Left ventricle myocardium inferior (tissue), 1 donor: Measurements from ENCODE around the gene KCNJ15. TPM values are rescaled to one million over a fixed set of nuclear protein-coding genes. Genes with fewer than 3 reads are reported as not detected.

Source experiments
- DNase-seq: peaks from one replicate; pipeline ENCODE4 v3.0.0-alpha.2; 2020
- H3K27ac ChIP-seq: fragments of 200-600 bp; replicated peaks from 2 replicates; pipeline ENCODE4 v1.8.0; 2021
- H3K27me3 ChIP-seq: fragments of 200-600 bp; 2 replicates; pipeline ENCODE4 v1.8.0; 2021; ENCODE audit warnings: low read depth
- H3K36me3 ChIP-seq: fragments of 200-600 bp; 2 replicates; pipeline ENCODE4 v1.8.0; 2021
- H3K4me1 ChIP-seq: fragments of 200-600 bp; 2 replicates; pipeline ENCODE4 v1.8.0; 2021
- H3K4me3 ChIP-seq: fragments of 200-600 bp; 2 replicates; pipeline ENCODE4 v1.8.0; 2021; ENCODE audit warnings: mild to moderate bottlenecking, moderate library complexity
- H3K9me3 ChIP-seq: fragments of 200-600 bp; replicated peaks from 2 replicates; pipeline ENCODE4 v1.8.0; 2021
- intact Hi-C: fragments of 100-400 bp; cut with micrococcal nuclease; formaldehyde crosslinking; loops from one replicate; pipeline ENCODE4 v1.11.0; 2022
- total RNA-seq: library from RNA; stranded (reverse); fragmentation: NEBNext Ultra II Directional; extraction: Animal tissue kit (Norgen Biotek cat#: 25700); gene quantifications from one replicate; pipeline ENCODE4 v1.2.1, GENCODE V29; 2021
- TF ChIP-seq, protein P1 (sequence below): fragments of 200-600 bp; IDR thresholded peaks from 2 replicates; pipeline ENCODE4 v1.8.0; 2021; ENCODE audit warnings: antibody characterized with exemption, mild to moderate bottlenecking, borderline replicate concordance
- donor health status: DM: no; HTN: yes; CAD: no; lungs with severe emphysema.

Gene KCNJ15
- total RNA-seq, 1 donor from 2014 or later = 0.30 TPM

DNA sequence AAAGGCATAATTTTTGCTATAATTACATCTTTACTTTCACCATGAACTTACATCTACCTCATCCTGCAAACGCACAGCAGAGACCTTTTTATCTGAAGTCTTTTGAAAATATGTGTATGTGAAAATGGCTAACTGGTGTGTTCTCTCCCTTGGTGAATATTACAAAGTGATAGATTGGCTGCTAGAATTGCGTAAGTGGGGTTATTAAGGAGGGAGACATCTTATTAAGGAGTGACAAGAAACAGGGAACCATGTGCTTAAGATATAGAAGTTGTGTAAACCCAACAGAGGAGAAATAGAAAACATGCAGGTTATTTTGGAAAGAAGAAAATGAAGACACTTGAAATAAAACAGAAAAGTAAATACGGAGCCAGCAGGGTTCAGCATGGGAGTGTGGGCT, 7.8 kb downstream of the KCNJ15 start:
- Histone ChIP-seq H3K27ac (no peak overlapping the region), H3K36me3 (no peaks in the 10 kb centered on the region), H3K27me3 (no peaks in the 10 kb centered on the region), H3K4me1 (no peaks in the 10 kb centered on the region), H3K9me3 (no peaks in the 10 kb centered on the region), H3K4me3 (no peak overlapping the region)
- DNase-seq = no peak
- TF ChIP-seq, protein P1, sequence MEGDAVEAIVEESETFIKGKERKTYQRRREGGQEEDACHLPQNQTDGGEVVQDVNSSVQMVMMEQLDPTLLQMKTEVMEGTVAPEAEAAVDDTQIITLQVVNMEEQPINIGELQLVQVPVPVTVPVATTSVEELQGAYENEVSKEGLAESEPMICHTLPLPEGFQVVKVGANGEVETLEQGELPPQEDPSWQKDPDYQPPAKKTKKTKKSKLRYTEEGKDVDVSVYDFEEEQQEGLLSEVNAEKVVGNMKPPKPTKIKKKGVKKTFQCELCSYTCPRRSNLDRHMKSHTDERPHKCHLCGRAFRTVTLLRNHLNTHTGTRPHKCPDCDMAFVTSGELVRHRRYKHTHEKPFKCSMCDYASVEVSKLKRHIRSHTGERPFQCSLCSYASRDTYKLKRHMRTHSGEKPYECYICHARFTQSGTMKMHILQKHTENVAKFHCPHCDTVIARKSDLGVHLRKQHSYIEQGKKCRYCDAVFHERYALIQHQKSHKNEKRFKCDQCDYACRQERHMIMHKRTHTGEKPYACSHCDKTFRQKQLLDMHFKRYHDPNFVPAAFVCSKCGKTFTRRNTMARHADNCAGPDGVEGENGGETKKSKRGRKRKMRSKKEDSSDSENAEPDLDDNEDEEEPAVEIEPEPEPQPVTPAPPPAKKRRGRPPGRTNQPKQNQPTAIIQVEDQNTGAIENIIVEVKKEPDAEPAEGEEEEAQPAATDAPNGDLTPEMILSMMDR = no peak
- intact Hi-C loops = no loop called here

DNA sequence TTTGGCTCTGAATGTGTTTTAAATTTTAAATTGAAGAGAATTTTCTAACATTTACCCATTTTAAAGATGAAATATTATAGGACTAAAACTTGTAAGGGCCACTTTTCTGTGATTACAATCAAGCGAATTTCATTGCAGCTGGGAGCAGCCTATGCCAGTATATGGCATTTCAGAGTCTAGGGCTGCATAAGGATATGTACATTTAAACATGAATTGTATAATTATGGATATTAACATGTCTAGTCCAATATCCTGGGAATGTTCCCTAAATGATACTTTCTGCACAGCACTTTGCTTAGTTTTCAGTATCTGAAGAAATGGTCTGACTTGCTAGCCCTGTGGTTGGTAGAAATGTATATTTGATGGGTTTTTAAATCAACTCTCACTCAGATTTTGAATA, 8.4 kb downstream of the KCNJ15 start:
- Histone ChIP-seq H3K4me1 (no peaks in the 10 kb centered on the region), H3K9me3 (no peaks in the 10 kb centered on the region), H3K27ac (no peak overlapping the region), H3K36me3 (no peaks in the 10 kb centered on the region), H3K4me3 (no peak overlapping the region), H3K27me3 (no peaks in the 10 kb centered on the region)
- intact Hi-C loops = no loop called here
- TF ChIP-seq, protein P1 = no peak
- no peak for DNase-seq

DNA sequence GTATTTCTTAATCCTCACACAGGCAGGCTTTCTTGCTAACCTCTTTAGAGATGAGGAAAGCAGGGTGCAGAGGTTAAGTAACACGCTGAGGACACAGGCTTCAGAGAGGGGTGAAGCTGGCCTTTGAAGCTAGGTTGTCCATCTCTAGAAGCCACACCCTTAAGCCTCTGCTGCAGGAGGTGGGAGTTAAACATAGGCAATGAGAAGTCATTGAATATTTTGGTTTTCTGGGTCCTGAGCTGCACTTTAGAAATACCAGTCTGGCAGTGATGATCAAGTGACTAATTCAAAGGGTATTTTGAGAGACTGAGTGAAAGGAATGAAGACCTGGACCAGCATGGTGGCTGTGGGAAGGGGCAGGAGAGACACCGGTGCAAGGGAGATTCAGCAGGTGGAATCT, 9.9 kb downstream of the KCNJ15 start:
- DNase-seq = no peak

DNA sequence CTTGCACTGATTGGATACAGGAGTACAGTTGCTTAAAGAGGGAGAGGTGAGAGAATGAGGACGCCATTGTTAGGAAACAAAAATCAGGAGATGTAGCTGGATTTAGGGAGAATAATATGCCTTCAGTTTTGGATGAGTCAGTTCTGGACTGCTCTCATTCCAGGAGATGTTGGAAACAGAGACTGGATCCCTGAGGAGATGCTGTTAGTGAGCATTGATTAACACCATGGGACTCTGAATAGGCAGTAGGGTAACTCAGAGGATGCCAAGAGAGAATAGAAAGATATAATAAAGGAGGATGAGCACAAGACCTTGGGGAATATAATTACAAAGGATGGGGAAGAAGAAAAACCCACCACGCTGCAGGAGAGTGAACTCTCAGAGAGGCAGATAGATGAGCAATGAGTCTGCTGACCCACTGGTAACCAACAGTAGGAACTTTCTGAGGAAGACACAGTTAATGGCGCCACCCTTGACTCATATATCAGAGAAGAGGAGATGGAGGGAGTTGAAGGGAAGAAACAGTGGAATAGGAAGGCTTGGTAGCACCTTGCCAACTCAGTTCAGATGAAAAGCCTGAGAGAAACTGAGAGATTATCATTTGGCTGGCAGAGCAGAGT, 10.5 kb downstream of the KCNJ15 start:
- Histone ChIP-seq H3K36me3 (no peaks in the 10 kb centered on the region), H3K9me3 (no peaks in the 10 kb centered on the region), H3K4me1 (no peaks in the 10 kb centered on the region), H3K27ac (no peak overlapping the region), H3K4me3 (no peak overlapping the region), H3K27me3 (no peaks in the 10 kb centered on the region)
- TF ChIP-seq, protein P1 = no peak
- DNase-seq = no peak
- intact Hi-C loops = no loop called here

More for the DNA sequence above, 9.9 kb downstream of the KCNJ15 start:
- no peaks in the 10 kb centered on the region for H3K9me3 ChIP-seq
- no peaks in the 10 kb centered on the region for H3K27me3 ChIP-seq
- H3K27ac ChIP-seq = no peak overlapping the region
- H3K4me1 ChIP-seq = no peaks in the 10 kb centered on the region
- H3K4me3 ChIP-seq = no peak overlapping the region
- H3K36me3 ChIP-seq = no peaks in the 10 kb centered on the region
- TF ChIP-seq, protein P1 = no peak
- intact Hi-C loops = no loop called here

DNA sequence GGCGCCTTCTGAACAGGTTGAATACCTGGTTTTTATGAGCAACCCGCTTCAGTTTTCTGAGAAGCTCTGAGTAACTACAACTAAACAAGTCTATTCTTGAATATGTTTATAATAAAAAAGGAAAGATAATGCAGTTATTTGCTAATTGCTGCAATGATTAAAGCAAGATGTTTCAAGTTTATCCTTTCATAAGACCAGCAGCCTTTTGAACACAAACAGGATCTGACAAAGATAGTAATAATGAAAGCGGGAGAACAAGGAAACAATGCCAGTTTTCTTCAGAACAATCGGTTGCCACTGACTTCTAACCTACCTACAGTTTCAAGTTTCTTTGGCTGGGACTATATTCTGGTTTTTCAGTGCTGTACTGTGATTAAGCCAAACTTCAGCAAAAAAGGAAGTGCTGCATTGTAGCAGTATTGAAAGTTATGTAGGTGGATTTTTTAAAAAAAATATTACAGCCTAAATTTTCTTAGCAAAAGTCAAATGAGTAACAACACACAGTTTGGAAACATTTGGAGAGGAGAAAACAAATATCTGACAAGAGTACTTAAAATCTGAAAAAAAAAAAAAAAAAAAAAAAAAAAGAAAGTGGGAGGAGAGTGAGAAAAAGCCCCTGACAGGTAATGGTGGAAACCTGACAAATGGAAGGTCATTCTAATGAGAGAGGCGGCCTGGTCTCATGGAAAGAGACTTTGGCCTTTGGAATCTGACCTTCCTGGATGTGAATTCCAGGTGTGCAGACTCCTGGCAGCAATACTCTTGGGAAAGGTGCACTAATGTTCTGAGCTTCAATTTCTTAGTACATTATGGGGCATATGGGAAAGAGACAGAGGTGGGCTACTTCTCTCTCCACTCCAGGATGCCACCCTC, 11.4 kb downstream of the KCNJ15 start:
- H3K36me3 ChIP-seq = no peaks in the 10 kb centered on the region
- no peak overlapping the region for H3K27ac ChIP-seq
- no peak overlapping the region for H3K4me3 ChIP-seq
- no peaks in the 10 kb centered on the region for H3K4me1 ChIP-seq
- intact Hi-C loops = no loop called here
- no peaks in the 10 kb centered on the region for H3K27me3 ChIP-seq
- TF ChIP-seq, protein P1 = no peak
- H3K9me3 ChIP-seq = no peaks in the 10 kb centered on the region
- DNase-seq = no peak
